PC-3 (cell line): ENCODE results near the gene KIAA0930. TPM values are rescaled to one million over a fixed set of nuclear protein-coding genes. Genes with fewer than 3 reads are reported as not detected.
"Not testable (repeated sequence)": the region's sequence is repeated elsewhere in the genome, so short reads cannot be mapped to it uniquely, and the experiment has no call there.

Experiments
- ATAC-seq: fragments of 200-7000 bp; cut with Tn5 transposase; 2 replicates; pipeline ENCODE4 v1.9.1; 2020; ENCODE audit warnings: mild to moderate bottlenecking, moderate library complexity
- BruUV-seq: library from RNA; stranded (reverse); fragments of 400-500 nt; replicated peaks from 2 replicates; lab custom pipeline; 2021; lab: Mats Ljungman, UMichigan
- CTCF ChIA-PET: fragments of 300-600 bp; sonication (Branson Sonifier 250); formaldehyde crosslinking; loops from one replicate; lab custom pipeline; 2022; ENCODE audit warnings: antibody characterized with exemption; lab: Charles Lee
- POLR2A ChIA-PET: fragments of 300-600 bp; sonication (Branson Sonifier 250); formaldehyde crosslinking; loops from one replicate; lab custom pipeline; 2022; ENCODE audit warnings: antibody characterized with exemption; ENCODE audit not compliant: unreplicated experiment; lab: Charles Lee
- DNase-seq: peaks from one replicate; pipeline ENCODE4 v3.0.0-alpha.2; 2015
- H2AFZ ChIP-seq: fragments of 300-600 bp; sonication (generic); 2 replicates; pipeline ENCODE4 v1.6.0; 2016; ENCODE audit warnings: antibody characterized with exemption, low read length
- H3F3A ChIP-seq: fragments of 300-600 bp; sonication (generic); one replicate; pipeline ENCODE4 v1.6.0; 2017; ENCODE audit warnings: antibody characterized with exemption, low read length, control low read depth, mild to moderate bottlenecking; ENCODE audit not compliant: unreplicated experiment
- H3K27ac ChIP-seq: fragments of 300-600 bp; sonication (generic); 2 replicates; pipeline ENCODE4 v1.5.1; 2016; ENCODE audit warnings: mild to moderate bottlenecking, low read length
- H3K27me3 ChIP-seq: fragments of 300-600 bp; sonication (generic); 2 replicates; pipeline ENCODE4 v1.6.1; 2016; ENCODE audit warnings: low read length, mixed read lengths
- H3K36me3 ChIP-seq: fragments of 300-600 bp; sonication (generic); 2 replicates; pipeline ENCODE4 v1.6.1; 2016; ENCODE audit warnings: low read depth, mixed run types, low read length, mixed read lengths
- H3K4me1 ChIP-seq: fragments of 300-600 bp; sonication (generic); 2 replicates; pipeline ENCODE4 v1.5.1; 2016; ENCODE audit warnings: low read length; ENCODE audit not compliant: insufficient read depth
- H3K4me2 ChIP-seq: fragments of 300-600 bp; sonication (generic); 2 replicates; pipeline ENCODE4 v1.6.0; 2016; ENCODE audit warnings: low read length
- H3K4me3 ChIP-seq: fragments of 300-600 bp; sonication (generic); 2 replicates; pipeline ENCODE4 v1.5.1; 2016; ENCODE audit warnings: mild to moderate bottlenecking, low read length, mixed read lengths
- H3K79me2 ChIP-seq: fragments of 300-600 bp; sonication (generic); 2 replicates; pipeline ENCODE4 v1.6.1; 2017; ENCODE audit warnings: low read length, mixed read lengths
- H3K9ac ChIP-seq: fragments of 300-600 bp; sonication (generic); 2 replicates; pipeline ENCODE4 v1.6.0; 2016; ENCODE audit warnings: mild to moderate bottlenecking, low read length
- H3K9me2 ChIP-seq: fragments of 300-600 bp; sonication (generic); replicated peaks from 2 replicates; pipeline ENCODE4 v1.6.1; 2016; ENCODE audit warnings: mixed run types, low read length, mixed read lengths
- H3K9me3 ChIP-seq: fragments of 300-600 bp; sonication (generic); 2 replicates; pipeline ENCODE4 v1.6.1; 2016; ENCODE audit warnings: low read length, mixed read lengths
- H4K20me1 ChIP-seq: fragments of 300-600 bp; sonication (generic); 2 replicates; pipeline ENCODE4 v1.6.1; 2016; ENCODE audit warnings: low read length, mixed read lengths
- CTCF ChIP-seq: fragments of 300-600 bp; sonication (generic); conservative IDR thresholded peaks from 2 replicates; pipeline ENCODE4 v1.5.1; 2017; ENCODE audit warnings: antibody characterized with exemption, low read depth, mild to moderate bottlenecking, low read length
- EZH2 ChIP-seq: fragments of 300-600 bp; sonication (generic); IDR thresholded peaks from one replicate; pipeline ENCODE4 v1.6.1; 2017; ENCODE audit warnings: antibody characterized with exemption, mild to moderate bottlenecking, low read length; ENCODE audit not compliant: unreplicated experiment
- EZH2phosphoT487 ChIP-seq: fragments of 300-600 bp; sonication (generic); IDR thresholded peaks from 2 replicates; pipeline ENCODE4 v1.6.1; 2018; ENCODE audit warnings: mild to moderate bottlenecking, antibody characterized with exemption, low read length, borderline replicate concordance
- intact Hi-C: fragments of 100-400 bp; cut with micrococcal nuclease; formaldehyde crosslinking; loops from 2 replicates; pipeline ENCODE4 v1.9.0; 2023
- total RNA-seq: library from RNA; depleted of rRNA; stranded (reverse); fragments of >200 nt; gene quantifications from 2 replicates; pipeline ENCODE4 v1.2.3, GENCODE V29; 2014

KIAA0930 gene
- total RNA-seq, 1 experiment from 2014 or later = 29.8 TPM

- Histone ChIP-seq H2AFZ (no peak overlapping the region), H3K4me2 (peak overlapping the region; percentile 69), H3F3A (no peaks in the 10 kb centered on the region), H3K9me3 (no peaks in the 10 kb centered on the region), H3K9ac (0 out of 2 replicates have a peak overlapping the region, but pooled peaks have one; percentile 17), H3K4me3 (peak overlapping the region; percentile 22; the same call in 1 of the 2 replicates), H3K79me2 (no peaks in the 10 kb centered on the region), H3K4me1 (peaks cover 34% of the 10 kb centered on the region), H4K20me1 (no peaks in the 10 kb centered on the region), H3K27ac (peak overlapping the region; percentile 88), H3K9me2 (no peaks in the 10 kb centered on the region), H3K27me3 (no peaks in the 10 kb centered on the region), H3K36me3 (no peaks in the 10 kb centered on the region)
- ATAC-seq (no peak), DNase-seq (no peak)
- ChIA-PET POLR2A (no interaction called here), CTCF (no interaction called here)
- intact Hi-C loops = no loop called here
- TF ChIP-seq EZH2phosphoT487 (no peak), EZH2 (no peak), CTCF (no peak)
- BruUV-seq = no TSS peak
Measured at GRCh38 chr22:45281010-45281409, 40.3 kb upstream of the KIAA0930 start.

- Histone ChIP-seq H2AFZ (no peak overlapping the region), H3K27ac (peak overlapping the region; percentile 88), H3K9me2 (no peaks in the 10 kb centered on the region), H4K20me1 (no peaks in the 10 kb centered on the region), H3K27me3 (no peaks in the 10 kb centered on the region), H3K4me1 (peaks cover 33% of the 10 kb centered on the region), H3K36me3 (no peaks in the 10 kb centered on the region), H3K4me2 (peak overlapping the region; percentile 69), H3K79me2 (no peaks in the 10 kb centered on the region), H3F3A (no peaks in the 10 kb centered on the region), H3K9ac (0 out of 2 replicates have a peak overlapping the region, but pooled peaks have one; percentile 63), H3K4me3 (peak overlapping the region; percentile 22; the same call in 1 of the 2 replicates), H3K9me3 (no peaks in the 10 kb centered on the region)
- peak; percentile 16 for ATAC-seq
- ChIA-PET POLR2A (interaction anchor here (0.5 kb wide), 1 partner anchor 9 kb away, joined by 6 read pairs; no protein-coding TSS in a partner anchor), CTCF (no interaction called here)
- peak; percentile 80 for DNase-seq
- intact Hi-C loops = no loop called here
- TF ChIP-seq EZH2phosphoT487 (no peak), CTCF (no peak), EZH2 (no peak)
- no TSS peak for BruUV-seq
Measured at GRCh38 chr22:45280587-45280980, 39.9 kb upstream of the KIAA0930 start.

- H3K4me3 ChIP-seq = no peak overlapping the region
- H3K27ac ChIP-seq = no peak overlapping the region
- H2AFZ ChIP-seq = no peak overlapping the region
- no peaks in the 10 kb centered on the region for H3K9me2 ChIP-seq
- H3K4me2 ChIP-seq = no peak overlapping the region
- H3K9ac ChIP-seq = no peak overlapping the region
- DNase-seq (no peak), ATAC-seq (no peak)
- ChIA-PET POLR2A (no interaction called here), CTCF (no interaction called here)
- no peaks in the 10 kb centered on the region for H3K79me2 ChIP-seq
- TF ChIP-seq CTCF (no peak), EZH2phosphoT487 (no peak), EZH2 (no peak)
- H3F3A ChIP-seq = no peaks in the 10 kb centered on the region
- H3K4me1 ChIP-seq = peaks cover 24% of the 10 kb centered on the region
- no peaks in the 10 kb centered on the region for H3K27me3 ChIP-seq
- BruUV-seq = no TSS peak
- no peaks in the 10 kb centered on the region for H3K9me3 ChIP-seq
- H3K36me3 ChIP-seq = no peaks in the 10 kb centered on the region
- no peaks in the 10 kb centered on the region for H4K20me1 ChIP-seq
- intact Hi-C loops = no loop called here
Measured at GRCh38 chr22:45278125-45278524, 37.4 kb upstream of the KIAA0930 start.

- BruUV-seq, H3K4me3 ChIP-seq, ATAC-seq, H3K4me2 ChIP-seq, POLR2A ChIA-PET, H3F3A ChIP-seq, H3K9ac ChIP-seq, H3K9me3 ChIP-seq, H2AFZ ChIP-seq, H3K9me2 ChIP-seq, DNase-seq, H4K20me1 ChIP-seq, H3K27me3 ChIP-seq, intact Hi-C loops, H3K79me2 ChIP-seq, H3K36me3 ChIP-seq, H3K27ac ChIP-seq, CTCF ChIA-PET: not testable (repeated sequence)
- H3K4me1 ChIP-seq = peaks cover 24% of the 10 kb centered on the region
Measured at GRCh38 chr22:45277720-45278119, 37.0 kb upstream of the KIAA0930 start.
